Stimulated activated CD4-positive, alpha-beta T cell treated with anti-CD3 and anti-CD28 coated beads, TNF-alpha, amount 100 ng/mL, for 48 hours (primary cell): Measurements from ENCODE around the gene FSTL4.

Experiments
- DNase-seq, 3 donors: peaks; one replicate each; pipeline ENCODE4 v3.0.0-alpha.2; 2020; ENCODE audit warnings: low read depth in 3 of 3

The FSTL4 gene

GRCh38 chr5:133367071-133367786 lies 245.1 kb downstream of the FSTL4 start:
- DNase-seq, result no peak

GRCh38 chr5:133366438-133366837 lies 245.9 kb downstream of the FSTL4 start:
- no peak for DNase-seq

- no peak for DNase-seq
These were observed 246.6 kb downstream of the FSTL4 start for GRCh38 chr5:133365738-133366137.

- no peak for DNase-seq
These were observed 247.2 kb downstream of the FSTL4 start for GRCh38 chr5:133364936-133365707.

DNA sequence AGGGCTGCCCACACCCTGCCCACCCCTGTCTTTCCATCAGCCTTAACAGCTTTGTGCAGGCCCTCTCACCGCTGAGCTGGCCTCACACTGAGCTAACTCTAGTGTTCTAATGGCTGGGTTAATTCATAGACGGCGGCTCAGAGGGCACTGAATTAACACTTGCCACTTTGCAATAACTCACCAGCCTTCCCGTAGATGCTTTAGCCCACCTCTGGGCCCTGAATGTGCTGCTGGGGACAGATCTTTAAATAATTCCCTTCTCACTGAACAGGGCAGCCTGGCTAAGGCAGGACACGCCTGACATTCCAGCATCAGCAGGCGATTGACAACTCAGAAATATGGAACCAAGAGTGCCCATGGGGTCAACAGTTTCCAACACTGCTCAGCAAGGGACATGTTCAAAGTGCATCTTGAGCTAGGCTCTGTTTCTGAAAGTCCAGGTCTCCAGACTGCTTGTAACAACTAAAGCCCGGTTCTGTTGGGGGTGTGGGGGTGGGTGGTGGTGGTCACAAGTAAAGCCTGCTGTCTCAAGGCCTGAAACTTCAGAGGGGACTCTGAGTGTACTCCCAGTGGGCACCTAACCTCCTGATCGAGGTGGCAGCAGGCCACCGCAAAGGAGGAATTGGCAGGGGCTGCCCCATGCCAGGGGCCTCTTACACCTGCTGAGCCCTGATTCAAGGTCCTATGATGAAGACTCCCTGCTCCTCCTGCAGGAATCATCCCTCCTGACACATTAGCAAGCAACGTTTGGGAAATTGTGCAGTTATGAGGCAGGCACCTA lies 248.3 kb downstream of the FSTL4 start:
- no peak for DNase-seq

DNA sequence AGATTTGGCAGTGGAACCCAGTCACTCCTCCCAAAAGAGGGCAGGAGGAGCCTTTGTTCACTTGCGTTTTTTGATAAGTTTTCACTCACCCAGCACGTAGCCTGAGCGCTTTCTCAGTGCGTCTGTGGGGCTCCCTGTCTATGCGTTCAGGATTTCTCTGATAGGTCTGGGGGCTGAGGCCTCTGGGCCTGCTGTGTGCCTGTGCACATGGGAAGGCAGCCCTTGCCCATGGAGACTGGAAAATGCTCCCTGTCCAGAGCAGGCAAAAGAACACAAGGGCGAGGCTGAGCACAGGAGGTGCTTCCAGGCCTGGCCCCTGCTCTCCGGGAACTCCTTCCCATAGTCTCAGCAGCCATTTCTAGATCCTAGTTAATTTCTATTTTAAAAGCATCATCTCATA lies 249.9 kb downstream of the FSTL4 start:
- no peak for DNase-seq

DNA sequence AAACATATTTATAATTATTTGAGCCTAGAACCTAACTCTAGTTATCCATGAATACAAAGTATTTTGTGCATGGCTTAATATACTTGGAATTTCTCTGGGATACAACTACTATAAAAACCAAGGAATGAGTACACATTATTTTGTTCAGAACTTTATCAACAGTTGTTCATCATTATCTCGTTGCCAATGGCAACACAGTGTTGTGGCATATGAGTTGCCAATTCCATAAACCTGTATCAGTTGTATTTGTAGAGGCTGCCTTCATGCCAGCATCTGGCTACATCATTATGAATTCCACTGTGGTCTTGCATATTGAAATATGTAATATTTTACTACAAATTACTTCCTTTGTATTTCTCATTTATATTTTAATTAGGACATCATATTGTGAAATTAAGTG lies 250.4 kb downstream of the FSTL4 start:
- no peak for DNase-seq

DNA sequence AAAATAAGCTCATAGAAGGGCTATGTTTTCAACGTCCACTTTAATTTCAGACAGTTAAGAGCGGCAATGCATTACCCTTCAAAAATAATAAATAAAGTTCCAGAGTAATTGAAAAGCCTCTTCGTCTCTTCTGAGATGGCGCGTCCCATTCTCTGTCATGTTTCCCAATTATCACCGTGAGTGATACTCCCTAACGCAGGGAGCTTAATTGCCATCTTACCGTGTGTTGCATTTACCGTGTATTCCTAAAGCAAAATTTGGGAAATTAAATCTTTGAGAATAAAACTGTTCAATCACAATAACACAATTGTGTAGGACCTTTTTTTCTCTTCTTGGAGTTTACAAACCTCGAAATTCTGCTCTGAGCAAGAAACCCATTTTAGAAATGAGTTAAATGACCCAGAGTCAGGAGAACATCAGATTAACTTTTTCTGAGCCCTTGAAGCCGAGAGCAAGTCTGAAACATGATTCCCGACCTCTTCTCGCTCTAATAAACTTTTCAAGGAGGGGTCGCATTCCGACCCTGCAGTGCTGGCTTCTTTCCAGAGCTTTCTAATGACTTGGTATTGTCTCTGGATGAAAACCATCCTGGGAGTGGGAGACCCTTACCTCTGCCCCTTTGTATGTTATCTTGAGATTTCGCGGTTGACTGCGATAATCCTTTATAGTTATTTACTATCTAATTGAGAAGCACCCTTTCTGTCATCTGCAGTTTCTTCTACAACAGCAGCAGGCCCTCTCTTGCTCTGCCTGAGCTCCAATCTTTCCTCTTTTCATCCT lies 251.5 kb downstream of the FSTL4 start:
- DNase-seq, result no peak

DNA sequence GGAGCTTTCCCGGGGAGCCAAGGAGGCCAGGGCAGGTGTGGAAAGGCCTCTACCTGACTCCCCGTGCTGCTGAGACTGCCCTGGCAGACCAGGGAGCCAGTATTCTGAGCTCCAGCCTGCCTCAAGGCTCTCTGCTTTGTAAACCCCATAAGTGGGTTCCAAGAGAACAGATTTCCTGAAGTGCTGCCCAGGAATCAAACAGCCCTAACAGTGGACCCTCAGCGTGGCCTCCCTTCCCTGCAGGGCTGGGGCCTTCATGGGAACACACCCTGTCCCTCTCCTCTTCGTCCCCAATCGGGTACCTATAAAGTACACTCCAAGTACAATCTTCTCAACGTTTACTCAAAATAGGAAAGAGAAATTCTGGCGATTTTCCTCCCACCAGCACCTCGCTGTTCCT lies 252.5 kb downstream of the FSTL4 start:
- no peak for DNase-seq

DNA sequence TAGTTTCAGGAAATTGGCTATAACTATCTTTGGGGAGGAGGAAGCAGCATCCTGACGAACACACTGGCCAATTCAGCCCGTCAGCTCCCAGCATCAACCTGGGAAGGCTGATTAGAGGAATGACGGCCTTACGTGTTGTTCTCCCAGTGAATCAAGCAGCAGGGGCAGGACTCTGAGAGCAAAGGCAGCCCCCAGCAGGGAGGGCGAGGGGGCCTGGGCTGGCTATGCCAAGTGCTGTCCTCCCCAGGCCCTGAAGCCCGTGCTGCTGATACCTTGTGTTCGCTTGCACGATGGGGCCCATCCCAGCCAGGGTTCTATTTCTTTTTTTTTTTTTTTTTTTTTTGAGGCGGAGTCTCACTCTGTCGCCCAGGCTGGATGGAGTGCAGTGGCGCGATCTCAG lies 254.1 kb downstream of the FSTL4 start:
- DNase-seq, result no peak

GRCh38 chr5:133357758-133358157 lies 254.6 kb downstream of the FSTL4 start:
- DNase-seq, result no peak

- DNase-seq, result no peak
These were observed 255.3 kb downstream of the FSTL4 start for GRCh38 chr5:133356984-133357421.

DNA sequence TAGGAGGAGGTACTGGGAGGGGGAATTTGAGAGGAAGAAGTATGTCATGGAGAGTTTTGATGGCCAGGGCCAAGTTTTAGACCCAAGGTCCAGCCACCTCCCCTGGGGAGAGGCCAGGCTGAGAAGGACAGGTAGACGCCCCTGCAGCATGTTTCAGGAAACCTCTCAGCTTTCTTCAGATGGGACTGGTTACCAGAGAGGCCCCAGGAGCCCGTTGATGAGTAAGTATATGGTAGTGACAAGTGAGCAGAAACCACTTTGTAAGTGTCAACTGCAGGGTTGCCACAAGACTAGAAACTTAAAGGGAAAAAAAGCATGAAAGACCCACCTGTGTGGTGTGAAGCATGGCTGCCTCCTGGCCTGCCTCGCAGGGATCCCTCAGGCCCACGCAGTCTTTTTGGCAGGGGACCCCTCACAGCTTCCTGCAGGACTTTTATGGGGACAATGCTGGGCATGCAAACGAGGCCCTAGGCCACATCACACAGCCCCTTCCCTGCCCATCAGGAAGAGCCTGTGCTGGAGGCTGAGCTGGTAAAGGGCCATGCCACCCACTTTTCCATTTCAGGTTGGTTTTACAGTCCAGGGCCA lies 255.9 kb downstream of the FSTL4 start:
- DNase-seq, result no peak

DNA sequence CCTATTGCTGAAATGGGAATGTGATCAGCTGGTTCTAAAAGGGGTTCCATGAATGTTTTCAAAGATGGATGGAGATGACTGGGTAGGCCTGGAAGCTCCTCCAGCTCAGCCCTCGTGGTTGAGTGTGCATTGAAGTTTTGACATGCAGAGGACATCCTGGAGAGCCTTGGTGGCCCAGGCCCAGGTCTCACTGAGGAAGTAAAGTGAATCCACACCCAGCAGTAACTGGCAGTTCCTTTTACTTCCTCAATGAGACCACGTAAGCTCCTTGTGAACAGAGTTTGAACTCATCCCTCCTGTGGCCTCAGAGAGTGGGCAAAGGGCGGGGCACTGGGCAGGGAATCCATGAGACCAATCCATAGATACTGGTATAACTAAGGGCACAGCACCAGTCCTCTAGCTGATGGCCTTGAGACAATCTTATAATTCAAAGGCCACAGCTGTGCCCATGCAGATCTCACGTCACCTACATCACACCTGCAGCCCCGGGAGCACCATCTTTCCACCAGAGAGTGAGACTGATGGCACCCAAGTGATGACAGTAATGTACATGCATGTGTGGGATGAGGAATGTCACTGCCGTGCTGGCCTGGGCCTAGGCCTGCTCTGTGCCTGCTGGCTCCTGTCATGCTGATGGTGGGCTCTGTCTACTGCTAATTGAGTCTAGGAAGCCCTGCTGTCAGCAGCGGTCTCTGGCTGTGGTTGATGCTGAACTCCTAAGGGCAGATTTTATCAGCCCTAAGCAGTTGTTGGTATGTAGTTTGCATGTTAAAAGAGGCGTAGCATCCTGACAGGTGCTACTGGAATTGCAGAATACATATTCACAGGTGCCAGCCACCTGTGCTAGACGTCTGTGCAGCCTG lies 257.8 kb downstream of the FSTL4 start:
- DNase-seq, result no peak

DNA sequence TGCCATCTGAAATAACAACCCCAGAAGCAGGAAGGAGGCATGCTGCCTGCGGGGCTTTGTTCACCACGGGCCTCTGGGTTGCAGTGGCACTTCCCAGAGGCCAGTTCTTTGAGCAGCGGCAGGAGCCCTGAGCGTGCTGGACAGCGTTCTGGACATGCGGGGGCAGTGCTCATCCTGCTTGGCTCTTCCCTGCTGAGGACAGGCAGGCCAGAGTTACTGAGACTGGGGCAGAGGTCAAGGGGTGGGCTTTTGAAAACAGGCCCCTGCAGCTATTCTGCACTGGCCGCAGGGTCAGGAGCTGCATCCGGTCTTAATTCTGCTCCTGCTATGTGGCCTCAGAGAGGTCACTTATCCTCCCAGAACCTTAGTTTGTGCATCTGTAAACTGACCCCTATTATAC lies 258.6 kb downstream of the FSTL4 start:
- DNase-seq, result no peak

DNA sequence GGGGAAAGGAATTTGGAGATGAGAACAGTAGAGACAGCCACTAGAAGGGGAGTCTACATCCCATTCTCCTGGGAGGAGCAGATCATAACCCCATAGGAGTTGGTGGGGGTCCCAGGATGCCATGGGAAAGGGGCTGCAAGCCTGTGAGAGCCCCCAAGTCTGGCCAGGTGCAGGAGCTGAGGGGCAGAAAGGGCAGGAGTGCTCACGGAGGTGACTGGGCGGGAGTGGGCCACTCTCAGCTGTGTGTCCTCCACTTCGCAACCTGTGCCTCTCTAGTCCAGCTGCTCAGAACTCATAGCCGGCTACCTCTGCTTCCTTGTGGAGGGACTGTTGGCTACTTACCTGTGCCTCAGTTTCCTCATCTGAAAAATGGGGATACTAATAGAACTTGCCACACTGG lies 263.9 kb downstream of the FSTL4 start:
- no peak for DNase-seq

DNA sequence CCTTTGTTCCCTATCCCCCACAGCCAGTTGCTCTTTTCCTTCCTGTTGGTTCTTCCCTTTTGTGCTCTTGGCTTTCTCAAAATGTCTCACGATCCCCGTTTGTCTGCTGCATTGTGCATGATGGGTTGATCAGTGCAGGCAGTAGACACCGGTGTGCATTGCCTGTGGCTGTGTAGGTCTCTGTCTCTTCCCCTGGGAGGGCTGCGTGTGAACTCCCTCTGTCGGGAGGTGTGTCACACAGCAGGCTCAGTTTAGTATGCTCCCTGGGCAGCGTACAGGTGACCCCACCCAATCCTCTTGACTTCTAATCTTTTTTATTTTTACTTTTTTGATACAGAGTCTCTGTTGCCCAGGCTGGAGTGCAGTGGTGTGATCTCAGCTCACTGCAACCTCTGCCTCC lies 265.3 kb downstream of the FSTL4 start:
- DNase-seq, result no peak

GRCh38 chr5:133344266-133344665 lies 268.1 kb downstream of the FSTL4 start:
- DNase-seq, result no peak

DNA sequence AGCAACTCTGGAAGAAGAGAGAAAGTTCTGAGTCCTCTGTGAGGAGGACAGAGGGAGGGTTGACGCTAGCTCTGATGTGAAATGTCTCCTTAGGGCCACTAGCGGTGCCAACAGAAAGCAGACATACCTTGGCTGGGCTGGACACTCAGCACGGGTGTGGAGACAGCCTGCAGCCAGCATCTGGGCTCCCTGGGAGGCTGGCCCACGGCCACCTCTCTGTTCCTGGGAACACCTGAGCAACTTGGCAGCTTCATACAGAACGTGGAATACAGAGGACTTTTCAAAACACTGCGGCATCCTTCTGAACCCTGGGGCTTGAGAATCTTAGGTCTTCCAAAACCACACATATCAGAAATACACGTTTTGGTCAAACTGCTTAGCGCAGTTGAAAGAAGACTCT lies 269.1 kb downstream of the FSTL4 start:
- no peak for DNase-seq

DNA sequence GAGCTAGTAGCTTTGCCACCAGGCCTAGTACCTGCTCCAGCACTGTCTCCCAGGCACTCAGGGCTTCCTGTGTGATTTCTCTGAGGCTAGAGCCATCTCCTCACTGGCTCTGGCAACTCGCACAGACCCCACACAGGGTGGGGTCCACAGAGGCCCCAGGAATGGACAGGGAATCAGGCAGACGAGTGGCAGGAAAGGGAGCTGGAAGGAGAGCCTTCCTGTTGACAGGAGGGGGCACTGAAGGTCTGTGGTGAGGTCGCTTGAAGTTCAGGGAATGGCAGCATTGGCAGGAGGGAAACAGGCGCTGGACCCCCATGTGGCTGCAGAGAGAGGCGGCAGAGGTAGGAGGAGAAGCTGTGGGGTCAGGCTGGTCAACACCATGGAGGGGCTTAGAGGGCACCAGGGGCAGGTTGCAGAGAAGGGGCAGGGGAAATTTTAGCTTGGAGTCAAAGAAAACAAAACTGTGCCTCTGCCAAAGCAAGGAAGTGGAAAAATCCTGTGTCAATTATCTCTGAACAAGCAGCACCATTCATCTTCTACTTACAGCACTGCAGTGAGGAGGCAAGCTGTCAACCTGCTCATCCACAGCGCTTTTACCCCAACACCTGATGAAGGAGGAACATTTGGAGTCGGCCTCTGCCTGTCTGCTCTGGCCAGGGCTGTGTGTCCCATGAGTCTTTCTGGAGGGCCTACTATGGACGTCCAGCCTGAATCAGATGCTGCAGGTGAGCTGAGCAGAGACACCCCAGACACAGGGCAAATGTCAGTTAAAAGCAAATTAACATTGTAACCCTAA lies 270.2 kb downstream of the FSTL4 start:
- no peak for DNase-seq
